Activated gamma-delta T cell (primary cell): Measurements from ENCODE around the gene TMBIM1.

Experiments
- DNase-seq: peaks from one replicate; lab custom pipeline; 2025; lab: John Stamatoyannopoulos, UW

TMBIM1 gene

GRCh38 chr2:218272531-218273212, 19.6 kb downstream of the TMBIM1 start:
- DNase-seq = no peak

- DNase-seq = no peak
Observed at GRCh38 chr2:218271865-218272530, 20.3 kb downstream of the TMBIM1 start.

GRCh38 chr2:218271487-218271797, 20.9 kb downstream of the TMBIM1 start:
- DNase-seq = no peak

GRCh38 chr2:218270721-218271486, 21.4 kb downstream of the TMBIM1 start:
- no peak for DNase-seq

- peak; percentile 98 for DNase-seq
Observed at GRCh38 chr2:218269900-218270720, 22.2 kb downstream of the TMBIM1 start, which contains the start of the genes AAMP and PNKD. AAMP (minus strand) TSS chr2:218270137; CDS start chr2:218270086, 51 bp downstream. PNKD (plus strand) TSS chr2:218270519; CDS start chr2:218270536, 17 bp downstream.

- no peak for DNase-seq
Observed at GRCh38 chr2:218267259-218267658, 25.0 kb downstream of the TMBIM1 start.

- no peak for DNase-seq
Observed at GRCh38 chr2:218266316-218266979, 25.9 kb downstream of the TMBIM1 start.

- no peak for DNase-seq
Observed at GRCh38 chr2:218265626-218266025, 26.7 kb downstream of the TMBIM1 start.

- DNase-seq = no peak
Observed at GRCh38 chr2:218264773-218265561, 27.3 kb downstream of the TMBIM1 start.

GRCh38 chr2:218263817-218264641, 28.3 kb downstream of the TMBIM1 start:
- DNase-seq = no peak

GRCh38 chr2:218262631-218263586, 29.4 kb downstream of the TMBIM1 start:
- no peak for DNase-seq

- no peak for DNase-seq
Observed at GRCh38 chr2:218262237-218262600, 30.1 kb downstream of the TMBIM1 start.

GRCh38 chr2:218261423-218262236, 30.7 kb downstream of the TMBIM1 start:
- DNase-seq = no peak

GRCh38 chr2:218260742-218261422, 31.4 kb downstream of the TMBIM1 start, which contains the start of gene GPBAR1:
GPBAR1 (plus strand) TSS chr2:218261015; CDS start chr2:218262725, 1,710 bp downstream.
- DNase-seq = no peak

- no peak for DNase-seq
Observed at GRCh38 chr2:218260166-218260565, 32.1 kb downstream of the TMBIM1 start.

GRCh38 chr2:218259099-218259961, 33.0 kb downstream of the TMBIM1 start:
- no peak for DNase-seq
